Ramos (cell line): Measurements from ENCODE around the gene TLL1.

Experiments
- in situ Hi-C: fragments of 300-500 bp; cut with MboI; formaldehyde crosslinking; loops from one replicate; pipeline ENCODE4 v1.14.3; 2022; ENCODE audit warnings: low sequenced_read_pairs; ENCODE audit not compliant: unreplicated experiment

Gene TLL1

GRCh38 chr4:166034965-166035364 is 161.9 kb downstream of the TLL1 start:
- in situ Hi-C loops, result no loop called here

- in situ Hi-C loops, result no loop called here
Measured at GRCh38 chr4:166039822-166040221, 166.8 kb downstream of the TLL1 start.

GRCh38 chr4:166042510-166043055 is 169.5 kb downstream of the TLL1 start:
- in situ Hi-C loops, result no loop called here

- in situ Hi-C loops, result no loop called here
Measured at GRCh38 chr4:166043801-166044200, 170.8 kb downstream of the TLL1 start.

GRCh38 chr4:166044871-166045270 is 171.8 kb downstream of the TLL1 start:
- in situ Hi-C loops, result no loop called here

GRCh38 chr4:166045457-166045856 is 172.4 kb downstream of the TLL1 start:
- in situ Hi-C loops, result no loop called here

GRCh38 chr4:166049036-166049435 is 176.0 kb downstream of the TLL1 start:
- in situ Hi-C loops, result no loop called here

GRCh38 chr4:166064721-166065120 is 191.7 kb downstream of the TLL1 start:
- in situ Hi-C loops, result no loop called here

GRCh38 chr4:166065324-166065723 is 192.3 kb downstream of the TLL1 start:
- in situ Hi-C loops, result no loop called here

GRCh38 chr4:166066936-166067335 is 193.9 kb downstream of the TLL1 start:
- in situ Hi-C loops, result no loop called here

GRCh38 chr4:166067915-166068314 is 194.9 kb downstream of the TLL1 start:
- in situ Hi-C loops, result no loop called here

- in situ Hi-C loops, result no loop called here
Measured at GRCh38 chr4:166073783-166074182, 200.7 kb downstream of the TLL1 start.

- in situ Hi-C loops, result loop anchor here (25.0 kb wide), 2 partner anchors 213 to 388 kb away; partner anchors contain the start of gene TLL1
Measured at GRCh38 chr4:166075599-166075998, 202.6 kb downstream of the TLL1 start.

- in situ Hi-C loops, result loop anchor here (25.0 kb wide), 2 partner anchors 215 to 390 kb away; partner anchors contain the start of gene TLL1
Measured at GRCh38 chr4:166077782-166078181, 204.7 kb downstream of the TLL1 start.

GRCh38 chr4:166078383-166078782 is 205.3 kb downstream of the TLL1 start:
- in situ Hi-C loops, result loop anchor here (25.0 kb wide), 2 partner anchors 216 to 391 kb away; partner anchors contain the start of gene TLL1

GRCh38 chr4:166078955-166079354 is 205.9 kb downstream of the TLL1 start:
- in situ Hi-C loops, result loop anchor here (25.0 kb wide), 2 partner anchors 217 to 392 kb away; partner anchors contain the start of gene TLL1

- in situ Hi-C loops, result loop anchor here (25.0 kb wide), 2 partner anchors 225 to 400 kb away; partner anchors contain the start of gene TLL1
Measured at GRCh38 chr4:166087569-166087968, 214.5 kb downstream of the TLL1 start.

GRCh38 chr4:166088576-166088975 is 215.5 kb downstream of the TLL1 start:
- in situ Hi-C loops, result loop anchor here (25.0 kb wide), 2 partner anchors 226 to 401 kb away; partner anchors contain the start of gene TLL1

GRCh38 chr4:166091146-166091545 is 218.1 kb downstream of the TLL1 start:
- in situ Hi-C loops, result loop anchor here (5.0 to 25.0 kb wide), 3 partner anchors 229 to 554 kb away; partner anchors contain the start of gene TLL1

- in situ Hi-C loops, result loop anchor here (5.0 to 25.0 kb wide), 3 partner anchors 230 to 555 kb away; partner anchors contain the start of gene TLL1
Measured at GRCh38 chr4:166091912-166092510, 219.0 kb downstream of the TLL1 start.

GRCh38 chr4:166092797-166093290 is 219.8 kb downstream of the TLL1 start:
- in situ Hi-C loops, result loop anchor here (5.0 to 25.0 kb wide), 3 partner anchors 231 to 556 kb away; partner anchors contain the start of gene TLL1
